ENCODE results near the gene KLHL2. TPM values are rescaled to one million over a fixed set of nuclear protein-coding genes. Genes with fewer than 3 reads are reported as not detected.

Gene KLHL2
- total and polyA plus RNA-seq, 9 of the 15 experiments (the other 6 are each of a cell fraction or from before 2014, with no cell fraction given) = 2.5 to 11.3 (median 6.1) TPM

DNA sequence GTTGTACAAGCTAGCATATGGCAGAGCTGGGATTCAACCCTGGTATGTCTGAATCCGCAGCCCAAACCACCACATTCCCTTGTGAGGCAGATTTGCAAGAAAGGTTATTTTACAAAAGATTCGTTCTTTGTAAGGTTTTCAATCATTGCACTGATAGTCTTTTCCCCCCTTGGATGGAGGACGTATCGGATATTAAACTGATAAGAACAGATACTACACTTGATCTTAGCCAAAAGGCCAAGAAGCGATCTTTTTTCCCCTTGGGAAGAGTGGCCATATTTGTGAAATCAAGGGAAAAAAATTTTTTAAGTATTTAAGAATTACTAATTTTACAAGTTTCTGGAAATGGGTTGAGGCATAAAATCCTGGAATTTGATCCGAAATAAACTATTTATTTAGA is 85.7 kb downstream of the KLHL2 start:
- ChIA-PET POLR2A (interaction anchor here (1.0 kb wide), 1 partner anchor 23 kb away, joined by 3 read pairs; no protein-coding TSS in a partner anchor), CTCF (ENCODE audit: low intra/inter-chr PET ratio) (no interaction called here)
- Histone ChIP-seq H3K79me2 (ENCODE audit: control insufficient read depth, insufficient read depth, low read length) (no peaks in the 10 kb centered on the region), H3K4me2 (ENCODE audit: insufficient read depth, low read length) (no peak overlapping the region), H3K9ac (ENCODE audit: insufficient read depth in 1 of 2, low read depth in 2 of 2, low read length in 2 of 2) (no peak overlapping the region), H3K36me3 (ENCODE audit: control insufficient read depth, insufficient read depth, low read length) (peaks cover 5% of the 10 kb centered on the region; the same call in 1 of the 3 replicates), H3K9me1 (ENCODE audit: control insufficient read depth, insufficient read depth, low read length) (no peaks in the 10 kb centered on the region), H3K27me3 (ENCODE audit: control insufficient read depth in 2 of 2, insufficient read depth in 2 of 2, low read length in 2 of 2) (no peaks in the 10 kb centered on the region), H3K4me1 (replicated peaks in 1 of 2; ENCODE audit: control insufficient read depth in 2 of 2, insufficient read depth in 2 of 2, low read length in 2 of 2) (no peaks in the 10 kb centered on the region), H4K20me1 (replicated peaks; ENCODE audit: control insufficient read depth, insufficient read depth, low read length) (no peaks in the 10 kb centered on the region), H3K27ac (ENCODE audit: extremely low read depth, low read depth, low read length) (no peak overlapping the region), H2AFZ (ENCODE audit: low read depth, low read length) (no peak overlapping the region), H3K4me3 (no peak overlapping the region), H3K9me3 (replicated peaks; ENCODE audit: control insufficient read depth, insufficient read depth, low read depth, low read length) (no peaks in the 10 kb centered on the region)
- WGBS (ENCODE audit: insufficient coverage, low coverage, missing lambda C conversion rate) = 67% methylated on average over 6 of the region's 6 CpGs
- FAIRE-seq (no peak), ATAC-seq (no peak), DNase-seq (ENCODE audit: extremely low read depth in 1 of 4, low spot score in 3 of 4) (no peak)
- no peak for TF ChIP-seq CBX1 (IDR thresholded peaks at IDR 0.05; ENCODE audit: low read depth)
- TF ChIP-seq IRF2 (CRISPR knock-in tag; IDR thresholded peaks at IDR 0.05) = no peak
- TF ChIP-seq RBFOX2 (IDR thresholded peaks at IDR 0.05; ENCODE audit: low read depth, low read length) = 0 out of 2 replicates have a peak, but pooled peaks have one; percentile 17
- no peak for TF ChIP-seq NR2F6 (CRISPR knock-in tag; IDR thresholded peaks at IDR 0.05)
- no TSS peak for BruUV-seq (replicated peaks)
- intact Hi-C loops (cut with micrococcal nuclease) = no loop called here
- in situ Hi-C loops (cut with MboI) = no loop called here

DNA sequence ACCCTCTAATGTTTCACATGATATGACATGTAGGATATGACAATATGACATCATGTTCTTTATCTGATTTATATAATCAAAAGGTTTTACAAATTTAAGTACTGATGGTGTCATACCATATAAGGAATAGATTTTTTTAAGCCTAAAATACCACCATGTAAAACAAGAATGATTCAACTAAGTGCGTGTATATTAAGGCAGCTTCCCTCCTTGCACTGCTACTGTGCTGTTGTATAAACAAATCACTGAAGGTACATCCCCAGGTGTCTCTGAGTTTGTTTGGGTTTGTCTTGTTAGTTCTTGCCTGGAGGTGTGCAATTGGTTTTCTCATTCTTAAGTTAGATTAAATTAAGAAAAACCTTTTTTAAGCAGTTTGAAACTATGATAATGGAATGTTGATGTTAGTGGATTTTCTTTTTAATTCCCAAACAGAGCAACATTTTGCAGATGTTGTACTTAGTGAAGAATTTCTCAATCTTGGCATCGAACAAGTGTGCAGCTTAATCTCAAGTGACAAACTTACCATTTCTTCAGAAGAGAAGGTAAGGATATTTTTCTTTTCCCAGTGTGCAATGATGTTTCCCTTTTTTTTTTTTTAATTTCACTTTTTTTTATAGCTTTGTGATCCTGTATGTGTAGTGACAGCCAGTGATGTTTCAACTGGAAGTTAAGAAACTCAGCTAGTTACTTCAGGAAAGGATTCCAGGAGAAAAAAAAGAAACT is 86.7 kb downstream of the KLHL2 start:
- no peaks in the 10 kb centered on the region for H3K4me1 ChIP-seq (replicated peaks in 1 of 2; ENCODE audit: control insufficient read depth in 2 of 2, insufficient read depth in 2 of 2, low read length in 2 of 2)
- in situ Hi-C loops (cut with MboI) (no loop called here), intact Hi-C loops (cut with micrococcal nuclease) (no loop called here)
- no peak overlapping the region for H3K9ac ChIP-seq (ENCODE audit: insufficient read depth in 1 of 2, low read depth in 2 of 2, low read length in 2 of 2)
- no peaks in the 10 kb centered on the region for H3K27me3 ChIP-seq (ENCODE audit: control insufficient read depth in 2 of 2, insufficient read depth in 2 of 2, low read length in 2 of 2)
- H3K36me3 ChIP-seq (ENCODE audit: control insufficient read depth, insufficient read depth, low read length) = peaks cover 11% of the 10 kb centered on the region; the same call in 1 of the 3 replicates
- H3K4me3 ChIP-seq = no peak overlapping the region
- H3K9me1 ChIP-seq (ENCODE audit: control insufficient read depth, insufficient read depth, low read length) = no peaks in the 10 kb centered on the region
- no TSS peak for BruUV-seq (replicated peaks)
- whole genome bisulfite sequencing (ENCODE audit: insufficient coverage, low coverage, missing lambda C conversion rate) = 40% methylated on average over 2 of the region's 2 CpGs
- no peak overlapping the region for H3K4me2 ChIP-seq (ENCODE audit: insufficient read depth, low read length)
- ChIA-PET POLR2A (no interaction called here), CTCF (ENCODE audit: low intra/inter-chr PET ratio) (no interaction called here)
- no peaks in the 10 kb centered on the region for H4K20me1 ChIP-seq (replicated peaks; ENCODE audit: control insufficient read depth, insufficient read depth, low read length)
- H3K27ac ChIP-seq (ENCODE audit: extremely low read depth, low read depth, low read length) = no peak overlapping the region
- no peak for FAIRE-seq
- H3K9me3 ChIP-seq (replicated peaks; ENCODE audit: control insufficient read depth, insufficient read depth, low read depth, low read length) = no peaks in the 10 kb centered on the region
- H2AFZ ChIP-seq (ENCODE audit: low read depth, low read length) = no peak overlapping the region
- no peak for ATAC-seq
- no peaks in the 10 kb centered on the region for H3K79me2 ChIP-seq (ENCODE audit: control insufficient read depth, insufficient read depth, low read length)
- DNase-seq (ENCODE audit: extremely low read depth in 1 of 4, low spot score in 3 of 4) = no peak
- TF ChIP-seq, protein P1, sequence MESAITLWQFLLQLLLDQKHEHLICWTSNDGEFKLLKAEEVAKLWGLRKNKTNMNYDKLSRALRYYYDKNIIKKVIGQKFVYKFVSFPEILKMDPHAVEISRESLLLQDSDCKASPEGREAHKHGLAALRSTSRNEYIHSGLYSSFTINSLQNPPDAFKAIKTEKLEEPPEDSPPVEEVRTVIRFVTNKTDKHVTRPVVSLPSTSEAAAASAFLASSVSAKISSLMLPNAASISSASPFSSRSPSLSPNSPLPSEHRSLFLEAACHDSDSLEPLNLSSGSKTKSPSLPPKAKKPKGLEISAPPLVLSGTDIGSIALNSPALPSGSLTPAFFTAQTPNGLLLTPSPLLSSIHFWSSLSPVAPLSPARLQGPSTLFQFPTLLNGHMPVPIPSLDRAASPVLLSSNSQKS (CRISPR knock-in tag; IDR thresholded peaks at IDR 0.05) = no peak
